GM23338 (cell line): ENCODE data around the gene GCFC2. TPM values are rescaled to one million over a fixed set of nuclear protein-coding genes. Genes with fewer than 3 reads are reported as not detected.

ENCODE experiments used
- ATAC-seq: fragments of 200-7000 bp; cut with Tn5 transposase; 3 replicates; pipeline ENCODE4 v1.9.1; 2020
- DNase-seq: peaks from one replicate; pipeline ENCODE4 v3.0.0-alpha.2; 2015; ENCODE audit warnings: low spot score
- H2AFZ ChIP-seq: fragments of 200-600 bp; sonication (generic); 2 replicates; pipeline ENCODE4 v1.8.0; 2016; ENCODE audit warnings: antibody characterized with exemption, mild to moderate bottlenecking, moderate library complexity
- H3F3A ChIP-seq: fragments of 200-600 bp; sonication (generic); replicated peaks from 2 replicates; pipeline ENCODE4 v1.8.0; 2017; ENCODE audit warnings: antibody characterized with exemption, mixed run types, low read depth
- H3K27ac ChIP-seq: fragments of 200-600 bp; sonication (generic); 2 replicates; pipeline ENCODE4 v1.6.1; 2016; ENCODE audit warnings: low read depth
- H3K27me3 ChIP-seq: fragments of 200-600 bp; sonication (generic); 2 replicates; pipeline ENCODE4 v1.8.0; 2016; ENCODE audit warnings: mild to moderate bottlenecking, mixed run types, moderate library complexity; ENCODE audit not compliant: insufficient read depth
- H3K36me3 ChIP-seq: fragments of 200-600 bp; sonication (generic); 2 replicates; pipeline ENCODE4 v1.8.0; 2016; ENCODE audit warnings: mild to moderate bottlenecking; ENCODE audit not compliant: insufficient read depth
- H3K4me1 ChIP-seq: fragments of 200-600 bp; sonication (generic); 2 replicates; pipeline ENCODE4 v1.8.0; 2016; ENCODE audit warnings: mild to moderate bottlenecking, moderate library complexity; ENCODE audit not compliant: insufficient read depth
- H3K4me2 ChIP-seq: fragments of 200-600 bp; sonication (generic); 2 replicates; pipeline ENCODE4 v1.7.1; 2017; ENCODE audit warnings: mixed run types
- H3K4me3 ChIP-seq: fragments of 200-600 bp; sonication (generic); 2 replicates; pipeline ENCODE4 v1.6.1; 2016; ENCODE audit warnings: mixed run types
- H3K79me2 ChIP-seq: fragments of 200-600 bp; sonication (generic); replicated peaks from 2 replicates; pipeline ENCODE4 v1.8.0; 2017; ENCODE audit warnings: mild to moderate bottlenecking; ENCODE audit not compliant: insufficient read depth
- H3K9me2 ChIP-seq: fragments of 200-600 bp; sonication (generic); 2 replicates; pipeline ENCODE4 v1.8.0; 2017; ENCODE audit not compliant: insufficient read depth
- H4K20me1 ChIP-seq: fragments of 200-600 bp; sonication (generic); replicated peaks from 2 replicates; pipeline ENCODE4 v1.8.0; 2017; ENCODE audit warnings: mild to moderate bottlenecking; ENCODE audit not compliant: insufficient read depth
- H3K27ac Mint-ChIP-seq: 2 replicates; pipeline ENCODE4 v1.8.0; 2020; ENCODE audit warnings: inconsistent platforms, mild to moderate bottlenecking, moderate library complexity, mixed read lengths
- H3K27me3 Mint-ChIP-seq: 3 replicates; pipeline ENCODE4 v1.8.0; 2022; ENCODE audit warnings: low read depth, mild to moderate bottlenecking, moderate library complexity, mixed read lengths, inconsistent platforms; ENCODE audit not compliant: insufficient read depth, poor library complexity
- H3K36me3 Mint-ChIP-seq: 3 replicates; pipeline ENCODE4 v1.8.0; 2021; ENCODE audit warnings: low read depth, mild to moderate bottlenecking, inconsistent platforms, moderate library complexity, mixed read lengths
- H3K4me1 Mint-ChIP-seq: 3 replicates; pipeline ENCODE4 v1.8.0; 2020; ENCODE audit warnings: mild to moderate bottlenecking, inconsistent platforms, mixed read lengths
- H3K4me3 Mint-ChIP-seq: 3 replicates; pipeline ENCODE4 v1.8.0; 2021; ENCODE audit warnings: moderate library complexity, mild to moderate bottlenecking, inconsistent platforms, mixed read lengths
- H3K9me3 Mint-ChIP-seq: 3 replicates; pipeline ENCODE4 v1.8.0; 2020; ENCODE audit warnings: moderate library complexity, mild to moderate bottlenecking, inconsistent platforms, mixed read lengths
- CREB1 ChIP-seq: fragments of 250-450 bp; sonication (Bioruptor Pico); IDR thresholded peaks from 2 replicates; pipeline ENCODE4 v1.5.0; 2020; ENCODE audit warnings: low read depth, mild to moderate bottlenecking, moderate library complexity
- EZH2 ChIP-seq: fragments of 200-600 bp; sonication (generic); IDR thresholded peaks from one replicate; pipeline ENCODE4 v1.8.0; 2017; ENCODE audit warnings: antibody characterized with exemption, mild to moderate bottlenecking, low read depth; ENCODE audit not compliant: unreplicated experiment
- EZH2phosphoT487 ChIP-seq: fragments of 200-600 bp; sonication (generic); IDR thresholded peaks from one replicate; pipeline ENCODE4 v1.8.1; 2018; ENCODE audit warnings: antibody characterized with exemption; ENCODE audit not compliant: unreplicated experiment
- JUNB ChIP-seq: IDR thresholded peaks from one replicate; pipeline ENCODE4 v1.6.1; 2016; ENCODE audit warnings: antibody characterized with exemption; ENCODE audit not compliant: unreplicated experiment
- NANOG ChIP-seq: IDR thresholded peaks from 2 replicates; pipeline ENCODE4 v1.6.1; 2016; ENCODE audit warnings: antibody characterized with exemption, borderline replicate concordance
- REST ChIP-seq: IDR thresholded peaks from one replicate; pipeline ENCODE4 v1.6.1; 2018; ENCODE audit warnings: antibody characterized with exemption; ENCODE audit not compliant: unreplicated experiment
- STAT1 ChIP-seq: IDR thresholded peaks from one replicate; pipeline ENCODE4 v1.6.1; 2016; ENCODE audit warnings: antibody characterized with exemption; ENCODE audit not compliant: unreplicated experiment
- ZNF331 ChIP-seq: fragments of 250-450 bp; sonication (Bioruptor Pico); IDR thresholded peaks from 2 replicates; pipeline ENCODE4 v1.5.0; 2020; ENCODE audit warnings: low read depth, mild to moderate bottlenecking, moderate library complexity
- ZNF462 ChIP-seq: fragments of 250-450 bp; sonication (Bioruptor Pico); IDR thresholded peaks from 2 replicates; pipeline ENCODE4 v1.5.0; 2020; ENCODE audit warnings: mild to moderate bottlenecking, moderate library complexity
- polyA plus RNA-seq: library from polyadenylated mRNA; unstranded; fragments of >200 nt; fragmentation: Nextera tagmentation; extraction: Ambion mirVana; gene quantifications from 2 replicates; pipeline ENCODE4 v1.2.1, GENCODE V29; 2016
- total RNA-seq: library from RNA; depleted of rRNA; stranded (reverse); fragments of >200 nt; shearing (Covaris generic); gene quantifications from 2 replicates; pipeline ENCODE4 v1.2.3, GENCODE V29; 2014

Gene GCFC2
- total and polyA plus RNA-seq, 2 experiments from 2014 or later: 23.8 to 26.2 TPM

- no peaks in the 10 kb centered on the region for H3F3A ChIP-seq
- no peak overlapping the region for H3K27ac Mint-ChIP-seq
- TF ChIP-seq REST (no peak), CREB1 (CRISPR knock-in tag) (no peak), NANOG (no peak), STAT1 (no peak), JUNB (no peak), ZNF462 (CRISPR knock-in tag) (no peak), EZH2 (no peak), EZH2phosphoT487 (no peak), ZNF331 (CRISPR knock-in tag) (no peak)
- H3K9me2 ChIP-seq: no peaks in the 10 kb centered on the region
- ATAC-seq (no peak), DNase-seq (no peak)
- H3K4me1 ChIP-seq: no peaks in the 10 kb centered on the region; the same call in 1 of the 2 replicates
- H2AFZ ChIP-seq: no peak overlapping the region
- peaks cover 3% of the 10 kb centered on the region for H3K27me3 Mint-ChIP-seq
- no peaks in the 10 kb centered on the region for H3K79me2 ChIP-seq
- no peak overlapping the region for H3K27ac ChIP-seq
- peaks cover 4% of the 10 kb centered on the region; the same call in 1 of the 3 replicates for H3K4me1 Mint-ChIP-seq
- no peaks in the 10 kb centered on the region for H4K20me1 ChIP-seq
- H3K4me2 ChIP-seq: no peak overlapping the region
- H3K4me3 ChIP-seq: no peak overlapping the region
- H3K36me3 Mint-ChIP-seq: no peaks in the 10 kb centered on the region
- no peaks in the 10 kb centered on the region for H3K9me3 Mint-ChIP-seq
- no peaks in the 10 kb centered on the region for H3K27me3 ChIP-seq
- no peak overlapping the region for H3K4me3 Mint-ChIP-seq
- H3K36me3 ChIP-seq: no peaks in the 10 kb centered on the region
Observed at GRCh38 chr2:75641587-75641986, 69.1 kb downstream of the GCFC2 start.
